Femur (tissue), 1 donor: ENCODE data around the gene CCDC81.
A peak's percentile ranks its signal among the peaks of the same experiment; 100 is the strongest.
"Not testable (repeated sequence)": the region's sequence is repeated elsewhere in the genome, so short reads cannot be mapped to it uniquely, and the experiment has no call there.

Experiments used
- DNase-seq: peaks from one replicate; pipeline ENCODE4 v3.0.0-alpha.2; 2017

The CCDC81 gene

DNA sequence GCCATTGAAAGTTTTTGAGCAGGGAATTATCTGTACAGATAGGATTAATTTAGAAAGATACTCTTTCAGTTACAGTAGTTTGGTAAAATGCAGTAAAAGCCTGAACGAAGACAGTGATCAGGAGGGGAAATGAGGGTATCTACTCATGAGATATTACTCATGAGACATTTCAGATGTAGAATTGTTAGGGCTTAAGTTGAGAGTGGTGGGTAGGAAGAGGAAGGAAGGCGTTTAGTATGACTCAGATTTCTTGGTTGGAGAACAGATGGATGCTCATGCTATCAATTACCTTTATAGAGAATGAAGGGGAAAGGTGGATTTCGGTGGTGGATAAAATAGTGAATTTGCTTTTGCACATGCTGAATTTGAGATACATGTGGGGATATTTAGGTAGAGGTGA is 15.8 kb downstream of the CCDC81 start:
- DNase-seq = no peak

DNA sequence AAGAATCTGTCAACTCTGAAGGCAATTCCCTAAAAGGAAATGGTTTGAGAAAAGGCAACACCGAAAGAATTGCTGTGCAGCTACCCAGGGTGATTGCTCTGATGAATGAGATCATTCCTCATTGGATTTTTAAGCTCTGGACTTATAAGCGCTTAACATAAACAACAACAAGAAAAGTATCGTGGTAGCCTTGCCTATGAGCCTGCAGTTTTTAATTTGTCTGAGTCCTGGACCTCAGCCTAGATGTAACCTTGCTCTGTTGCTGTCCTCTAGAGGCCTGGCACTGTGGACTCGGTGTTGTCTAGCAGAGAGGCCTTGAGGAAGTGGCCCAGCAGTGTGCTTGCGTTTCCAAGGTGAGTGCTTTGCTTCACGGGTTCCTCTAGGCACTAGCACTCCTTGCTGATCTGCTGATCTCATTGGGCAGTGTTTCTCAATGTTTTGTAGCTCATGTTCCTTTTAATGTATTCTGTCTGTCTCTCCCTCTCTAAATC is 20.4 kb downstream of the CCDC81 start:
- DNase-seq = no peak

DNA sequence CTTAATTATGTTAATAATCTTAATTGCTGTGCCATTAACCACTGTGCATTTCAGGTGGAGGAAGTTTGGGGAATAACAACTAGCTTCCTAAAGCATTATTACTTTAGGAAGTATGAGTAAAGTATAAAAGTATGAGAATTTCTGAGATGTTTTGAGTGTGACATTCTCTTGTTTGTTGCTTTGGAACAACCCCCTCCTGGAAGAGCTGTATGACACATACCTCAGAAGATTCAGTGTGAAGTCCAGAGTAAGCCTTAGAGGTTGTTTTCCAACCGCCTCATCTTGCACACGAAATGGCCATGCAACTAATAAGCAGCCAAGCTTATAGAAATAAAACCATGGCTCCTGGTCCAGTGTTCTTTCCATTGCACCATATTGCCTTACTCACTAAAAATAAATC is 21.7 kb downstream of the CCDC81 start:
- no peak for DNase-seq

DNA sequence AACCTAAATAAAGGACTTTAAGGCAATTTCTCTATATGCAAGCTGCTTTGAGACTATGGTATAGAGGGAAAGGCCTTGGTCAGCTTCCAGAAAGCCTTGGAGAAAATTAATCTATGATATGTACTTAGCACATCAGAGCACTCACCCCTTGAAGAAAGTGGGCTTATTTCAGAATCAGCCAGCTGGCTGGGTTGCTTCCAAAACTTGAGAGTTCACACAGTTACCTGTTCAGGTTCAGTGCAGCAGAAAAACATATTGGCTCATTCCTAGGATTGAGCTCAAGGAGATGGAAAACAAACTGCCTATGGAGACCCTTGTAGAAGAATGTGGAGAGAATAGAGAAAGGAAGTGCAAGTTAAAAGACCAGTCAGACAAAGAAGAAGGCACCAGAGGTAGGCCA is 22.7 kb downstream of the CCDC81 start:
- no peak for DNase-seq

DNA sequence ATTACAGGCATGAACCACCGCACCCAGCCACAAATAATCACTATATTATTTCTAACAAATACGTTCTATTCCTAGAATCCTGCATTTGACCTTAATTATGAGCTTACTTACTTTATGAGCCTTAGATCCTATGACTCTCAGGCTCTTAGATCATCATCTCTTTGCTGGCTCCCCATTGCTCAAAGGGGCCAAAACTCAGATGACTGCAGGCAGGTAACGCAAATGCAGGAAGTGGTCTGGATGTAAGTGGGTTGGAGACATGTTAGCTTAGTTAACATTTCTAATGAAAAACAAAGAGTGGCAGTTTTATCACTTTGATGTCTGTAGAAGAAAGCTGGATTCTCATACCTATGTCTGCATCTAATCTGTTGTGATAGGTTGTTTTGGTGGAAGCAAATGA is 23.4 kb downstream of the CCDC81 start:
- DNase-seq = no peak

DNA sequence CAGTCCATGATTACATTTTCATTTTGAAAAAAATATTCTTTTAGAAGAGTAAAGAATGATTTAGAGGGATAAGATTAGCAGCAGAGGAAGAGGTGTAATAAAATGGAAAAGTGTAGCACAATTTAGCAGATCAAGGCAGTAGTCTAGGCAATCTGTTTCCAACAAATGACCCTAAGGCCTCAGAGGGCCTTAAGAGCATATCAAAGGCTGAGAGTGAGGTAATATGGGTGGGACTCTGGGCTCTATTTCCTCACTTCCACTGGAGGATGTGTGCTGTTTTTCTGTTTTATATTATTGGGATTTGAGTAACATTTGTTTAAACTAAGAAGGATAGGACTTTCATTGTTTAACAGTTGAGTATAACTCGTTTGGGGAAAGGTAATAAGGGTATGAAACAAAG is 28.8 kb downstream of the CCDC81 start:
- no peak for DNase-seq

DNA sequence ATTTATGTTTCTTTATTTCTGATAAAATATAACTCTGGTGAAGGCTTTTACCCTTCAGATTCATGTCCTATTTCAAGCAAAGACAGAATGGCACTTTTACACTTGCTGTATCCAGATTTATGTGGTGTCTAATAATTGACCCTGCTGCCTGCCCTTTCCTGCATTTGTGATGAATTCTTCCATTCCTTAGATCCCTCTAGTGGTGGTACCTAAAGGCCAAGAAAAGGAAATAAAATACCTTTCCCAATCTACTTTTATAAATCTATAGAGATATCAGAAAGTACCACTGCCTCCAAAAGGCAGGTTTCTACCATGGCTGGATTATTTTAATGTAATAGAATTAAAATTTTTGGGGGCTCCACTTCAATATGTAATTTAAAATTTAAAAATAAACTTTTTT is 34.2 kb downstream of the CCDC81 start:
- no peak for DNase-seq

DNA sequence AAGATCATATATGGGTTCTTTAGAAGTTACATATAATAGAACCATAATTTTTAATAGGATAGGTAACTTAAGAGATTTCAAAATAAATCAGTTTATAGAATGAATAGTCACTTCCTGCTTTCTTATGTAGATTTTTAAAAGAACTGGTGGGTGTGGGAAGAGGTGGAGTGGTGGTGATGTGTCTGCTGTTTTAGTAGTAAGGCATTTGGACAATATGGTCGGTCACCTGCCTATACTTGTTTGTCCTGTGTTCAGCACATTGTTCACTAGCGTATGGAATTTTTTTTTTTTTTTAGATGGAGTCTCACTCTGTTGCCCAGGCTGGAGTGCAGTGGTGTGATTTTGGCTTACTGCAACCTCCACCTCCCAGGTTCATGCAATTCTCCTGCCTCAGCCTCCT is 39.3 kb downstream of the CCDC81 start:
- no peak for DNase-seq

DNA sequence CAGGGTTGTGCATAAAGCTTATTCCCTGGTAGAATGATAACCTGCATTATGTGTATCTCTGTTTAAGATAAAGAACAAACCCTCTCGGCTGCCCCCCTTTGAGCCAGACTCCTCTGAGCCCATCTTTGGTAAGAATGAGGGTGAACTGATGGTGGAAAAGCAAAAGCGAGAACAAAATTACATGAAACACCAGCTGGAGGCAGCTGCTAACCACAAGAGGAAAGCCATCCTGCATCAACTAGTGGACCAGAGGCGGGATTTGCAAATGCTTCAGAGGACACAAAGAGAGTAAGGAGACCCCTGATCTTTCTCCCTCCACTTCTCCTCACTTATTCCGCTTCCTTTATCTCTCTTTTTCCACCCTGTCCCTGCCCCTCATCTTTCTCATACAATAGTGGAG is 40.3 kb downstream of the CCDC81 start:
- no peak for DNase-seq

DNA sequence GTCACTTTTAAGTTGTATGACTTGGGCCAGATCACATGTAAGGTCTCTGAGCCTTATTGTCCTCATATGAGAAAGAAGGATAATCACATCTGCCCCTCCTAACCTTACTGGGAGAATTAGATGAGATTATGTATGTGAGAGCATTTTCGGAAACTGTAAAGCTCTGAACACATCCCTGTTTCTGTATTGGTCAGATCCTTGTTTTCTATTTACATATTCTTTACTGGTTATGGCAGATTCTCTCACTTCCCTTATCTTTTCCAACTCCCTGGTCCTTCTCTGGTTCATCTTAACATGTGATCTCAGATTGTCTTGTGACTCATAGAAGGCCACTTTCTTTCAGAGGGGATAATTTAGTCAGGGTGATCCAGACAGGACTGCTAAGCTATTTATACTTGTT is 41.8 kb downstream of the CCDC81 start:
- DNase-seq = no peak

DNA sequence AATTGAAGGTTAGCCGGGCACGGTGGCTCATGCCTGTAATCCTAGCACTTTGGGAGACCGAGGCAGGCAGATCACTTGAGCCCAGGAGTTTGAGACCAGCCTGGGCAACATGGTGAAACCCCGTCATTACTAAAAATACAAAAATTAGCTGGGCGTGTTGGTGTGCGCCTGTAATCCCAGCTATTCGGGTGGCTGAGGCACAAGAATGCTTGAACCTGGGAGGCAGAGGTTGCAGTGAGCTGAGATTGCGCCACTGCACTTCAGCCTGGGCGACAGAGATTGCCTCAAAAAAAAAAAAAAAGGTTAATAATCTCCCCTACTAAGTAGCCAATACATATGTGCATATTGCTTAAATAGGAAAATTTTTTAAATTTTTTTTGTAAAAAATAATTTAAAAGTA is 42.3 kb downstream of the CCDC81 start:
- DNase-seq = not testable (repeated sequence)

DNA sequence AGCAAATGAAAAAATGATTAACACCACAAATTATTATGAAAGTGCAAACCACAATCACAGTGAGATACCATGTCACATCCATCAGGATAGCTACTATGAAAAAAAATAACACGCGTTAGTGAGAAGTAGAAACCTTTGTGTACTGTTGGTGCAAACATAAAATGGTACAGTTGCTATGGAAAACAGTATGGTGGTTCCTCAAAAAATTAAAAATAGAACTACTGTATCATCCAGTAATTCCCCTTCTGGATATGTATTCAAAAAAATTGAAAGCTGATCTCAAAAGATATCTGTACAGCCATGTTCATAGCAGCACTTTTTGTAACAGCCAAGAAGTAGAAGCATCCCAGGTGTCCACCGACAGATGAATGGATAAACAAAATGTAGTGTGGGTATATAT is 43.4 kb downstream of the CCDC81 start:
- DNase-seq = no peak

DNA sequence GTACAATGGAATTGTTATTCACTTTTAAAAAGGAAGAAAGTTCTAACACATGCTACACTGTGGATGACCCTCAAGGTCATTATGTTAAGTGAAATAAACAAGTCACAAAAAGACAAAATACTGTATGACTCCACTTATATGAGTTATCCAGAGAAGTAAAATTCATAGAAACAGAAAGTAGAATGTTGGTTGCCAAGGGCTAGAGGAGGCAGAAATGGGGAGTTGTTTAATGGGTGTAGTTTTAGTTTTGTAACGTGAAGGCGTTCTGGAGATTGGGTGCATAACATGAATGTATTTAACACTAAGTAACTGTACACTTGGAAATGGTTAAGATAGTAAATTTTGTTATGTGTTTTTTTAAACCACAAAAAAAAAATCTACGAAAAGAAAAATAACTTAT is 43.8 kb downstream of the CCDC81 start:
- no peak for DNase-seq

DNA sequence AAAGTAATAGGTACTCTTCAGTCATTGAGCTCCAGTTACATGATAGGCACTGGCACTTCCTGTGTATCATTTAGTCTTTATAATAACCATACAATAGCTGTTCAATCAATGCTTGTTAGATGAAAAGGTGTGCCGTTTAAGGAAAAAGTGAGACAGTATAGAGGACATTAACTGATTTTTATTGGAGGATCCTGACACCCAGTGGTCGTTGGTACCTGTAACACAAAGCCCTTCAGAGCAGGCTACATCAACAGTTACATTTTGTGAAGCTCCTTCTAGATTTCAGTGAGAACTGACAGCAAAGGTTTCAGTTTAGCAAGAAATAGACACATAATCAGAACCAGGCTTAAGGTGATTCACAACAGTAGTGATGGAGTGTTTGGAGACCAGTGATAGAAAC is 44.2 kb downstream of the CCDC81 start:
- DNase-seq = no peak

DNA sequence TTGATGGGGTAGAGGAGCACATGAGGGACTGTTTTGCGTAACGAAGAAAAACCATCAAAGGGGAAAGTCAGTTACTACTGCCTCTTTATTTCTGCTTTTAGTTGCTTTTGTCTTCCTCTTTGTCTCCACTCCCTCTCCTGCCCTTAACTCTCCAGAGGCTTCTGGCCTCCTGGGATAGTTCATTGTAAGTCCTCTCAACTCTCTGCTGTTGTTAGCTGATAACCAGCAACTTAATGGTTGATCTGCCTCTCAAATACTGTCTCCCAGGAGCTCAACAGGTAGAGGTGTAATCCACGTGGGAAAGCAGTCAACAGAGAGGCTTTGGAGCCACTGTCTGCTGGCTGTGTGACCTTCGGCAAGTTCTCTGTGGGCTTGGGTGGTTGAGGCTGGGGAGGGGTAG is 47.3 kb downstream of the CCDC81 start:
- no peak for DNase-seq

DNA sequence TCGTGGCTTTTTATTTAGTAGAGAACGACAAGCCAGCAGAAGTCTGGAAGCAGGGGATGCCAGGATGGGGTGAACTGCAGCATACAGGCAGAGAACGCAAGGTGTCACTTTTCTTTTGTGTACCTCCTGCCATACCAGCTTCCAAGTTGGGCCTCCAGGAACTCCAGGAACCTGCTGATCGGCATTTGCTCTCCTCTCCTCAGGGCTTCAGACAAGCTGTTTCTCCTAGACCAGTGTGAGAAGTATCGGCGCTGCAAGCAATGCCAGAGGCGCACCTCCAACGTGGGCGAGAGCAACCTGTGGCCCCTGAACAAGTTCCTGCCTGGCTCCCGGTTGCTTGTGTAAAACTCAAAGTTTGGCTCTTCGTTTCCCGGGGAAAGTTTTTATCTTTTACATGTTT is 47.7 kb downstream of the CCDC81 start:
- DNase-seq = no peak

DNA sequence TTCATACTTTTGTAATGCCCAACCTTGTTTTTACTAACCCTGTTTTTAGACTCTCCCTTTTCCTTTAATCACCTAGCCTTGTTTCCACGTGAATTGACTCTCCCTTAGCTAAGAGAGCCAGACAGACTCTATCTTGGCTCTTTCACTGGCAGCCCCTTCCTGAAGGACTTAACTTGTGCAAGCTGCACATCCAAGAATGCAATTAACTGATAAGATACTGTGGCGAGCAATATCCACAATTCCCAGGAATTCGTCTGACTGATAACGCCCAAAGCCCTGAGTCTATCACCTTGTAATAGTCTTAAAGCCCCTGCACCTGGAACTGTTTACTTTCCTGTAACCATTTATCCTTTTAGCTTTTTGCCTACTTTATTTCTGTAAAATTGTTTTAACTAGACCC is 48.8 kb downstream of the CCDC81 start:
- not testable (repeated sequence) for DNase-seq

DNA sequence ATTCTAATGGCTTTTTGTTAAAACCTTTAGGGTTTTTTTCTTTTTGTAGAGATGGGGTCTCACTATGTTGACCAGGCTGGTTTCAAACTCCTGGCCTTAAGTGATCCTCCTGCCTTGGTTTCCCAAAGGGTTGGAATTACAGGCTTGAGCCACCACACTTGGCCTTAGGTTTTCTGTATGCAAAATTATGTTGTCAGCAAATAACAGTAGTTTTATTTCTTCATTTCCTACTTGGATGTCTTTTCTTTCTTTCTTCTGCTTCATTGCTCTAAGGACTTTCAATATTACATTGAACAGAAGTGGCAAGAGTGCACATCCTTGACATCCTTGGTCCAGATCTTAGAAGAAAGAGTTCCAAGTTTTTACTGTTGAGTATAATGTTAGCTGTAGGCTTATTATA is 52.8 kb downstream of the CCDC81 start:
- no peak for DNase-seq

DNA sequence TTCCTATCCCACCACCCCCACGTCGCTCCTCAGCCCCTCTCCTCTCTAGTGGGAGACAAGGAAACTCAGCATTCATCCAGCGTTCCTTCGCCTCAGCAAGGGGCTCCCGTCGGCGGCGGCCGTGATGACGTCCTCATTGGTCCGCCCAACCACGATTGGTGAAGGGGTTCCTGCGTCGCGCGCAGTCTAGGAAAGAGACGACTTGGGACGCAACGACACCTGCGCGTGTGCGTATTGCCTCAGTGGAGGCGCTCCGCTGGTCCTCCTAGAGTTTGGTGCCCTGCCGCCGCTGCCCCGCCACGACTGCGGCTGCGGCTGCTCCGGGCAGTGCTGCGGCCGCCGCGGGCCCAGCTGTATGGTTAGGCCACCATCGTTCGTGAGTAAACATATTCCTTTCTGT is 56.6 kb downstream of the CCDC81 start:
- DNase-seq = no peak

DNA sequence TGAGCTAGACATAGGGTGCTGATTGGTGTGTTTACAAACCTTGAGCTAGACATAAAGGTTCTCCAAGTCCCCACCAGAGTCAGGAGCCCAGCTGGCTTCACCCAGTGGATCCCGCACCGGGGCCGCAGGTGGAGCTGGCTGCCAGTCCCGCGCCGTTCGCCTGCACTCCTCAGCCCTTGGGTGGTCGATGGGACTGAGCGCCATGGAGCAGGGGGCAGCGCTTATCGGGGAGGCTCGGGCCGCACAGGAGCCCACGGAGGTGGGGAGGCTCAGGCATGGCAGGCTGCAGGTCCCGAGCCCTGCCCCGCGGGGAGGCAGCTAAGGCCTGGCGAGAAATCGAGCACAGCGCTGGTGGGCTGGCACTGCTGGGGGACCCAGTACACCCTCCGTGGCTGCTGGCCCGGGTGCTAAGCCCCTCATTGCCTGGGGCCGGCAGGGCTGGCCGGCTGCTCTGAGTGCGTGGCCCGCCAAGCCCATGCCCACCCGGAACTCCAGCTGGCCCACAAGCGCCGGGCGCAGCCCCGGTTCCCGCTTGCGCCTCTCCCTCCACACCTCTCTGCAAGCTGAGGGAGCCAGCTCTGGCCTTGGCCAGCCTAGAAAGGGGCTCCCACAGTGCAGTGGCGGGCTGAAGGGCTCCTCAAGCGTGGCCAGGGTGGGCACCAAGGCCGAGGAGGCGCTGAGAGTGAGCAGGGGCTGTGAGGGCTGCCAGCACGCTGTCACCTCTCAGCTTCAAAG is 58.8 kb downstream of the CCDC81 start:
- not testable (repeated sequence) for DNase-seq

DNA sequence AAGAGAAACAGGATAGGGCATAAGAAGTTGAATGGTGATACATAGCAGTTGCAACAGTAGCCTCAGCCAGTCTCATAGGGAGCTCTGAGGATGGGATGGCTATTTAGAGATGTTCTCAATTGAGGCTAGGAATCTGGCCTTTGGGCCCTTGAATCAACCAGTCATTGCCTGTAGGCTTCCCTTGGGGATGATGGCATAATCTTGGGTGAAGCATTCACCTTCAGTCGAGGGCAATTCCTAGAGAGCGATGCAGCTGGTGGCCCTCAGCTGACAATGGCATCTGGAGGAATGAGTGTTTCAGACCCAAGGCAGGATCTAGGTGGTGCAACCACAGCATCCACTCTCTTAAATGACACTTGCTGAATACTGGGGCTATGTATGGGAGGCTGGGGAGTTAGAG is 61.0 kb downstream of the CCDC81 start:
- DNase-seq = no peak

DNA sequence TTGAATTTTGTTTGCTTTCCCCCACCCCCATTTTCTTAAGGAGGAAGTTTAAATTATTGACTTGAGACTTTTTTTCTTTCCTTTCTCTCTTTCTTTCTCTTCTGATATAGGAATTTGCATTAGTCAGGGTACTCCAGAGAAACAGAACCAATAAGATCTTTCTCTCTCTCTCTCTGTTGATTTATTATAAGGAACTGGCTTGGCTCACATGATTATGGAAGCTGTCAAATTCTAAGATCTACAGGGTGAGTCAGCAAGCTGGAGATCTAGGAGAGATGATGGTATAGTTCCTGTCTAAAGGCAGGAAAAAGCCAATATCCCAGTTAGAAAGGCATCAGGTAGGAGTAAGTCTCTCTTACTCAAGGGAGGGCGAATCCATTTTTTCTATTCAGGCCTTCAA is 64.0 kb downstream of the CCDC81 start:
- no peak for DNase-seq

DNA sequence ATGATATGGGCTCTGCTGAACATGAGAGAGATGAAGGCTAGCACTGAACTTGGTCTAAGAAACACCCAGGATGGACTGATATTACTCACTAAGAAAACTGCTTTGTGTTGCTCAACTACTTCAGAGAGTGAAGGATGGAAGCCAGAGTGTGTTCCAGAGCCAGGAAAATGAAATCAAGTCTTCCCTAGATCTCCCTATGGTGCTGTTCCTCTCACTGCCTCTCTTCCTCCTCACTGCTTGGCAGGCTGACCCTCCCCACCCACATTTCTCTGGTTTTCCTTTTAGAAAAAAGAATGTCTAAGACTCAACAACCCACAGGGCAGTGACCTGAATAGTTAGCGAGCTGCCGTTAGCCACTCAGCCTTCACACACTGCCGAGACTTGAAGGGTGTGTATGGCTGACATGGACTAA is 65.6 kb downstream of the CCDC81 start:
- peak; percentile 77 for DNase-seq

DNA sequence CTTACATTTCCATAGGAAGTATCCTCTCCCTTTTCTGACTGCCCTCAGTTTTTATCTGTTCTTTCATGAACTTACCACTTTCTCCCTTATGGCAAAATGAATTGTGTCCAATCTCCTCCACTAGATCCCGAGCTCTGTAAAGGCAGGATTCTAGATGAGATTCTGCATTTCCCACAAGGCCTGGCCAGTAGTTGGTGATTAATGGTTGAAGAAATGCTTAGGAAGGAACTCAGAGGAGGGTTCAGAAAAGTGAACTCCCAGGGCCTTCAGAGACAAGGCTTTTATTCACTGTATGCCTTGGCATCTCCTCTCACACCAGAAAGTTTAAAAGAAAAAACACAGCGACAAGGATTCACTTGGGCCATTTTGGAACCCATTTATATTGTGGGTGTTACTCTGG is 66.2 kb downstream of the CCDC81 start:
- DNase-seq = no peak

DNA sequence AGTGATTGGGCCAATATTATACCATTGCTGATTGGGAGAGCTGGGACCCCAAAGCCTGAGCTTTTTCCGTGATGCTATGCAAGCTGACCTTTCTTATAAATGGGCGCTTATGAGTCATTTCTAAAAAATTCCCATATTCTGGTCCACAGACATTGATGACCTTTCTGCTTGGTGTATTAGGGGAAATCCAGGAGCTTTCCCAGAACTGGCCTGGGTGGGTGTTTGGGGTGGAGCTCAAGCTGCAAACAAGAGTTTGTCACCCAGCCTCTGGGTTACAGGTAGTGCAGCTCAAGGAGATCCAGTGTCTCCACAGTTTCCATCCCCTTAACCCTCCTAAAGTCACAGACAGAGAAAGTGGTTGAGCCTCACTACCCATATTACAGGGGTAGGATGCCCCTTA is 67.7 kb downstream of the CCDC81 start:
- DNase-seq = no peak
